GM21360 (cell line): Measurements from ENCODE around the gene DPF3.

Experiments used
- ATAC-seq: cut with Tn5 transposase; IDR thresholded peaks from one replicate; pipeline ENCODE4 v1.9.1; 2021; ENCODE audit warnings: mild to moderate bottlenecking, moderate library complexity; ENCODE audit not compliant: unreplicated experiment

Gene DPF3

GRCh38 chr14:72845196-72845595, 48.7 kb downstream of the DPF3 start:
- ATAC-seq: no peak

- no peak for ATAC-seq
Measured at GRCh38 chr14:72844524-72844923, 49.4 kb downstream of the DPF3 start.

- no peak for ATAC-seq
Measured at GRCh38 chr14:72839753-72840607, 53.9 kb downstream of the DPF3 start.

GRCh38 chr14:72839351-72839750, 54.5 kb downstream of the DPF3 start:
- no peak for ATAC-seq

GRCh38 chr14:72836085-72836484, 57.8 kb downstream of the DPF3 start:
- ATAC-seq: no peak

DNA sequence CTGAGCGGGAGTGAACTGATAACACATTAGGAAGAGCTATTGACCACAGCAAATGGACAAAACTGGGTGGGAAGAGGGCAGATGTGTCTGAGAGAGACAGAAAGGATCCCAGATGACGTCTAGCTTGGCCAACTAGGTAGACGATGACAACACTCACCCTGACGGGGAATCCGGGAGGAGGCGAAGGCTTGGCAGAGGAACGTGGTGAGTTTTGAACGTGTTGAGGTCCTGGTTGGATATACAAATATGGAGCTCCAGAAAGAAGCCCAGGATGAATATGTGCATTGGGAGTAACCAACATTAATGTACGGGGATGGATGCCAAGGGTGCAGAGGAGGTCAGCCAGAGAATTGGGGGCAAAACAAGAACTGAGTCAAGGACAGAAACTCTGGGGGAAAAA, 60.7 kb downstream of the DPF3 start:
- no peak for ATAC-seq

DNA sequence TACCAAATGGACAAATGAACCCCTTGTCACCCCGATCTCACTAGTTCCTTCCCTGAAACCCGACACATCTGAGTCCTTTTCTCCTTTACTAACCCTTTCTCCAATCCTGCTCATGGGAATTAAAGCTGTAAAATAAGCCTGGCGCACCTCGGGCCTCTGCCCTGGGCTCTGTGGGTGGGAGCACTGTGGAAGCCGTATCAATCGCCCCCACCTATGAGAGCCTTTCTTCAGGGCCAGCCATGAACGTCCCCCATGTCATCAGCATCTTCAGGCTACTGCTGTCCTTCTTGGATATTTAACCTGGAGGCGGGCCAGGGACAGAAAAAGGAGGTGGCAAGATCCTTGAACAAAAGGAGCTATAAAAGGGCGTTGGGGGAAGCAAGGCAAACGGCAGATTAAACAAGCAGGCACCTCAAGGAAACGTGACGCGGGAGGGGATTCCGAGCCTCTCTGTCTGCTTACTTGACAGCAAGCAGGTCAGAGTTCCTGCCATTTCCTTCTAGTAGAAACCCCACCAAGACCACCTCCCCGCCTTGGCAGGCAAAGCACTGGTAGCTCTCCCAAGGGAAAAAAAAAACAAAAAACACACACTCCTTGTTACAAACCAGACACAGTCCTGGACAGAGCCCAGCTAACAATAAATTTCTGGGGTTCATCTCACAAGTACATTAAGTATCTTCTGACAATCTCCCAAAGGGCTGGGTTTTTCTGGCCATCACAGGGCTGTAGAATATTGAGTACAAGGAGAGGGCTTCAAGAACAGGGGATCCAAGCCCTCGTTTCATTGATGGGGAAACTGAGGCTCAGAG, 62.9 kb downstream of the DPF3 start:
- ATAC-seq: no peak

DNA sequence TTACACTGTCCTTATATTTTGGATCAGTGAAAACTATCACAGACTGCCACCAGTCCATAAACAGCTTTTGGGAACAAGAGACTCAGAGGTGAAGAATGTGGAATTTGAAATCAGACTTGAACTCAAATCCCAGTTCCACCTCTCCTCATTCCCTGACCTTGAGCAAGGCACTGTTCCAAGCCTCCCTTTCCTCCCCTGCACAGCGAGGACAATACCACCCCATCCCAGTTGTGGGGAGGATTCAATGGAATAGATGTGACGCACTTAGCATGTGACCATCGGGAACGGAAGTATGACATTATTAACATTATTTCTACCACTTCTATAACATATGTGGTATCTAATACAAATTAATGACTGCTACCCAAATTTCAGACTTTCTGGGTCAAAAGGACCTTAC, 63.5 kb downstream of the DPF3 start:
- ATAC-seq: no peak

DNA sequence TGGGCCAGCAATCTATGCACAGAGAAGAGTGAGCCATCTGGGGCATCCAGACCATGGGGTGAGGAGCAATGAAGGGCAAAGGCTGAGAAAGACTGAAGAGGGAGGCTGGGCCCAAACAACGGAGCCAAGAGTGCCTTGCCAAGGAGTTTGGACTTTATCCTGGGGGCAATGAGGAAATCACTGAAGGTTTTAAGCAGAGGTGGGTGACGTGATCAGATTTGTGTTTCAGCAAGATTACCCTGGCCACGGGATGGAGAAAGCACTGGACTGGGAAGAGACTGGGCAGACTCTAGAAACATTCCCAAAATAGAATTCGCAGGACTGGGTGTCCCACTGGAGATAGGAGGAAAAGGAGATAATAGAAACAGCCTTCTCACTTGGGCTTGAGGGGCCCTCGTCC, 65.3 kb downstream of the DPF3 start:
- no peak for ATAC-seq

DNA sequence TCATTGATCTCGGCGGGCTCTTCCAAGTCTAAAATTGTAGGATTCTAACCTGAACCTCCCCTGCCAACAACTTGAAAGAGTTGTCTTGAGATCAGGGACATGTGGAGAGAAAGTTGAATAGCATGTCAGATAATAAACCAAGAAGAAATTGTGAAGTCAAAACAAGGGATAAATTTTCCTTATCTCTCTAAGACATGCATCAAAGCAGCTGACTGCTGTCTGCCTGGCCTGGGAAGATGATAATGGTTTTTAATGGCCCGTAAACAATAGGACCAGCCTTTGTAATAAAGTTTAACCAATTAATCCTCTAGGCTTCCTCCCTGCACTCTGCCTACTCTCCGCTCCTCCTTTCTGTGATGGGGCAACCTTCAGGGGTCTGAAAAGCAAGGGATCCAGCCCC, 67.9 kb downstream of the DPF3 start:
- ATAC-seq: no peak

DNA sequence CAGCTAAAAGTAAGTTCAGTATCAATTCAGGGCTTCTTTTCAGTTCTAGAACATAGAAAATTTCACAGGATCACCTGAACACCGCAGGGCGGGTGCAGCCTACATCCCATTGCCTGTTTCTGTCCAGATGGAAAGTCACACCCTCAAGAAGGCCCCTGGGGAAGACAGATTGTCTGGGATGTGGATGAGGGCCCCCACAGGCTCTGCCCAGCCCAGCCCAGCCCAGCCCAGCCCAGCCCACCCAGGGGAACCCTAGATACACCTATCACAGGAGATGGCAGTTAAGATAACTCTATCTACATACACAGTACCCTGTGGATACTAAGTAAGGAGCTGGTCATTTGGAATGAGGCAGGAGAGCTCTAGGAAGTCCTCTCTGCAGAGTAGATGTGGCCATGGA, 68.4 kb downstream of the DPF3 start:
- ATAC-seq: no peak

- ATAC-seq: no peak
Measured at GRCh38 chr14:72824051-72824450, 69.8 kb downstream of the DPF3 start.

- no peak for ATAC-seq
Measured at GRCh38 chr14:72822946-72823611, 70.8 kb downstream of the DPF3 start.

- ATAC-seq: no peak
Measured at GRCh38 chr14:72818998-72819397, 74.9 kb downstream of the DPF3 start.

GRCh38 chr14:72816287-72816686, 77.6 kb downstream of the DPF3 start:
- ATAC-seq: no peak

DNA sequence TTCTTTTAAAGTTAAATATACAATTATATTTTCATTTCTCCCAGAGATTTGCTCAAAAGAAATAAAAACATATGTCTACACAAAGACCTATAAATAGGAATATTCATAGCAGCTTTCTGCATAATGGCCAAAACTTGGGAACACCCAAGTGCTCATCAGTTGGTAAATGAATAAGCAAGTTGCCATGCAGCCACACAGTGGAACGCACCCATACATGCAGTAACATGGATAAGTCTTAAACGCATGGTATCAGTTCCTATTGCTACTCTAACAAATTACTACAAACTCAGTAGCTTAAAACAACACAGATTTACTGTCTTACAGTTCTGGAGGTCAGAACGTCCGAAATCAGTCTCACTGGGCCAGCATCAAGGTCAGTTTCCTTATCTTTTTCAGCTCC, 78.5 kb downstream of the DPF3 start:
- ATAC-seq: no peak

DNA sequence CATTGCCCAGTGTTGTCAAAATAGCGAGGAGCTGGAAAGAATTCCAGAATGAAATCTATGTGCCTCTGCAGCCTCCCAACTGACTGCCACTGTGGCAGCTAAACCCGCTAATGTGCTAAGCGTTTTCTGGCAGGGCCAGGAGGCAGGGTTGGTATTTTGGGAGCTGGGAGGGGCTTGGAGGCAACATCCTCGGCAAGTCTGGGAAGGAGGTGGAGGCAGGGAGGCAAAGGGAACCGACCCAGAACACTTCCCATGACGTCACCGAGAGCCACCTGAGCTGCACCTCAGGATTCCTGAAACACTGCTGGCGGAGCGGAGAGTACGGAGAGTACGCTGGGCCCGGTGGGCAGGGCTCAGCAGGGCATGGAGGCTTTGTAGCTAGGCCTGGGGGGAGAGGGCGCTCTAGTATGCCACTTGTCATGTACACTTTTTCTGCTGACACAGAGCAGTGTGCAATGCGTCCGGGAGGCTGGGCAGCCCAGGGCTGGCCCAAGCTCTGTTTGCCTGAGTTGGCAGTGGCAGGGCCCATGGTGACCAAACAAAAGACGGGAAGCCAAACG, 81.5 kb downstream of the DPF3 start:
- ATAC-seq: no peak

- no peak for ATAC-seq
Measured at GRCh38 chr14:72810201-72810600, 83.7 kb downstream of the DPF3 start.

- ATAC-seq: no peak
Measured at GRCh38 chr14:72809063-72809462, 84.8 kb downstream of the DPF3 start.

DNA sequence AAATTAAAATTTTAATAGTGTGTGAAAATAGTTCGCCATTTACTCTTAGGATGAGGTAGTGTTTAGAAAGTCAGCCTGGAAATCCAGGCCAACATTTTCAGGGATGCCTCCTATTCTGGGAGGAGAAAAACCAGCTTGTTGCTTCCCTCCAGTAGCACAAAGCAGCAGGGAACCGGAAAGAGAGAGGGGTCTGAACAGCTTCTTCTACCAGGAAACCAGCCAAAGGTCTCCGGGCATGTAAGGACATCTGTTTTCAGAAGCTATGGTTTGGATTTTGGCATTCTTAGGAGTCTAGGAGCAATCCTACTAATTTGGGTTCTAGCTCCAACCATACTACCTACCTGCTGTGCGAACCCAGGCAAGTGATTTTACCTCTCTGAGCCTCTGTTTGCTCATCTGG, 85.3 kb downstream of the DPF3 start:
- ATAC-seq: no peak

DNA sequence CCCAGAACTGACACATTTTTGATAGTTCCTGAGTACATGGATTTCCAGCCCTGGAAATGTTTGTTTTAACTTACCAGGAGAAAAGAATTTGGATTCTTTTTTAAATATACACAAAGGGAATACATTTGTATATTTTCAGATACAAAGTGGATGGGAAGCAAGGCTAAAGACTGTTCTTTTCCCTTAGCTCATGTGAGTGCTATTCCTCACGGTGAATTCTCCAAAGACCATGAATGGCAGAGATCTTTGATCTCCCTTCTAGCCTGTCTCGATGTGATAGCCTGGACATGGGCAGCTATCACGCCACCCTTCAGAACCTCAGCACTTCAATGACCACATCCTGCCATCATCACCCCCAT, 91.3 kb downstream of the DPF3 start:
- ATAC-seq: no peak
